HT1080 (cell line): ENCODE data around the gene CSNK2A1. TPM values are rescaled to one million over a fixed set of nuclear protein-coding genes. Genes with fewer than 3 reads are reported as not detected.
"Not testable (repeated sequence)": the region's sequence is repeated elsewhere in the genome, so short reads cannot be mapped to it uniquely, and the experiment has no call there.

ENCODE experiments used
- DNase-seq: peaks from one replicate; pipeline ENCODE4 v3.0.0-alpha.2; 2015; ENCODE audit warnings: low read depth
- total RNA-seq: library from RNA; depleted of rRNA; stranded (reverse); fragments of >200 nt; shearing (Covaris generic); gene quantifications from 2 replicates; pipeline ENCODE4 v1.2.3, GENCODE V29; 2014

Gene CSNK2A1
- total RNA-seq, 1 experiment from 2014 or later, result 187 TPM

DNA sequence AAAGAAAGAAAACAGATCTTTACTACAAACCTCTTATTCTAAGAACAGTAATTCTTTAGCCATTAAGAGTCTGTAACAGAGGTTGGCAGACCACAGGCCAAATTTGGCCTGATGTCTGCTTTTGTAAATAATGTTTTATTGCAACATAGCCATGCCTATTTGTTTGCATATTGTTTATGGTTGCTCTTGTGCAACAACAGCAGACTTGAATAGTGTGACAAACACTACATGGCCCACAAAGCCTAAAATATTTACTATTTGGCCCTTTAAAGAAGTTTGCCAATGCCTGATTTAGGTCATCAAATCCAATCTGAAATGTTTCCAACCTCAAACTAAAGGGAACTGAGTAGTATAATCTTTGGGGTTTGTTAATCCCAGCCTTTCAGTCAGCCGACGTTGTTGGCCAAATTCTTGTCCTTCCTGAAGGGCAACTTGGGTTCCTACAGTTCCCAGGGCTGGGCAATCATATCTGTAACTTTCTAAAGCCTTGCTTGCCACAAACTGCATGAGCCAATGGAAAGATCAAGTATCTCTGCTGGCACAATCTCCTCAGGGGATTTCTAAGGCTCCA, 47.4 kb downstream of the CSNK2A1 start:
- DNase-seq, result no peak

DNA sequence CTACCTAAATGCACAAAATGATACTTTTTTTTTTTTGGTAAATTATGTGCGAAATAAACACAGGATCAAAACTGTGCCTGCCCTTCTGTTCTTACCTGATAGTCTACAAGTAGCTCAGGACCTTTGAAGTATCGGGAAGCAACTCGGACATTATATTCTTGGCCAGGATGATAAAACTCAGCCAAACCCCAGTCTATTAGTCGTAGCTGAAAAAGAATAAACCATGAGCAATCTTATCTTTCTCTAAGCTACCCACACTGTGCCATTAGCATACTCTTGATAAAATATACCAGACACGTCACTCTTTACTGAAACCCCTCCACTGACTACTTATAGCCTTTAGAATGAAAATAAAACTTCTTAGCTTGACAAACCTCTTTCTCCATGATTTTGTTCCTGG, 51.4 kb downstream of the CSNK2A1 start:
- no peak for DNase-seq

DNA sequence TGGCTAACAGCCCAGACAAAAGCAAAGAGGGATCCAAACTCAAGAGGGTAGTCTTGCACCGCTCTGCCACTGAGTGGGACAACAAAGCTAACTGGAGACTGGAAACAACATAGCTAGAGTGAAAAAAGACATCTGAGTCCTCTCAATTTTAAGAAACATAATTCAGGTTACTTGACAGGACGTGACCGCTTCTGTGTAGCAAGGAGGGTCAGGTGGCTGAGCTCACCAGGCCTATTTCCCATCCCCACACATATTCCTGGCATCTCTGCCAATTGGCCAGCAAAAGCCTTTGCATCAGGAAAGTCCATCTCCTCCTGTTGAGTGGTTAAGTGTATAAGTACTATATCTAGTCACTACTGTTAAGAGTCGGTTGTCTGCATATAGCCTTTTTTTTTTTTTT, 55.9 kb downstream of the CSNK2A1 start:
- DNase-seq, result no peak

DNA sequence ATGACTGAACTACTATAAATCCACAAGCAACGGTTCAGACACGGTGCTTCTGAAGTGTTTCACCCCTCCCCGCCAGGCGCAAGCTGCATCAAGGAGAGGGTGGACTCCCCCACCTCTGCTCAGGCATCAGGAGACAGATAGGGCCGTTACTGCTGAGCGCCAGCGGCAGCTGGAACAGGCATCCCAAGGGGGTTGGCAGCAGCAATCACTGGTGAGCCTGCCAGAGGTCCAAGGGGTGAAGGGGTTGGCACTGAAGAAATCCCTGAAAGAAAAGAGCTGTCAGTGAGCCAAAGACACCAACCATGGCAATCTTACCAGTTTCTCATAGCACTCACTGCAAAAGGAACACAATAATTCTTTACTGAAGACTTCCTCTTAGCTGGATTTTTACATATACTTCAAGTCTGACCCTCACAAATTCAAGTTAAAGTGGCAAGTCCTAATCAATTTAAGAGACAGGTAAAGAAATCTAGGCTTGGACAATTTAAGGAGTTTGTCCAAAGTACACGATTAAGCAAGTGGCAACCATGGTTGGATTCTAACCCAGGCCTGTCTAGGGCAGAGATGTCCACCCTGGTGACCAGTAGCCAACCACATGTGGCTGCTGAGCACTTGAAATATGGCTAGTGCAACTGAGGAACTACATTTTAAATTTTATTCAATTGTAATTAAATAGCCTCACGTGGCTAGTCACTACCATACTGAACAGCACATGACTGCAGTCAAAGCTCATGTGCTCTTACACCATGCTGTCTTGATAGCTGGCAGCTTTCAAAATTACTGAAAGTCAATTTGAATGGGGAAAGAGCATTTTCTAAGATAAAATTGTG, 59.6 kb downstream of the CSNK2A1 start:
- no peak for DNase-seq

DNA sequence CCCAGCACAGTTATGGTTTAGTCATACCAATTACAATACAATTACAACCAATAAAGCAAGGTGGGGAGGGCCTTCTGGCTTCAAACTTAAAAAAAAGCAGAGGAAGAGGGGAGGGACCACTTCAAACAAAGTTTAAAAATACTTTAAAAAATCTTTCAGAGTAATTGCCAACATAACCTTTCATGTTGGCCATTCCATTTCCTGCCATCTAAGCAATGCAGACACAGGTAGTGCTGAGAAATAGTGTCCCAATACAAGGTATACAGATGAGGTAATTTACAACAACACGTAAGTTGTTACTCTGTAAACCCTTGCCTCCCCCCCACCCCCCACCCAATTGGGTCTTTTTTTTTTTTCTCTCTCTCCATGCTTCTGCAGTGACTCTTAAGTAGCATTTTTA, 62.4 kb downstream of the CSNK2A1 start:
- no peak for DNase-seq

DNA sequence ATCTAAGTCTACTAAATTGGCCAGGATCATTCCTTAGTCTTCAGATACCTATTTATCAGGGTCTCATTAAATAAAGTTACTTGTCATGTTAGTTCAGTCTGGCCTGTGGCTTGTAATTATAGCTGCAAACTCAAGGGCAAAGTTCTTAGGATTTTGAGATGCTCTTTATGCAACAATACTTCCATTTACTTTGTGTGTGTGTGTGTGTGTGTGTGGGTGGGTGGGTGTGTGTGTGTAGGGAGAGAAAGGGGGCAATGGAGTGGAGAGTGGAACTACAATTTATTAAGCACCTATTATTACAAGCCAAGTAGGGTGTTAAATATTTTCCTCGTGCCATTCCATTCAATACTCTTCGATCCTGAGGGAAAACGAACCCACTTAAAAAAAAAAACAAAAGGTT, 63.5 kb downstream of the CSNK2A1 start:
- no peak for DNase-seq

DNA sequence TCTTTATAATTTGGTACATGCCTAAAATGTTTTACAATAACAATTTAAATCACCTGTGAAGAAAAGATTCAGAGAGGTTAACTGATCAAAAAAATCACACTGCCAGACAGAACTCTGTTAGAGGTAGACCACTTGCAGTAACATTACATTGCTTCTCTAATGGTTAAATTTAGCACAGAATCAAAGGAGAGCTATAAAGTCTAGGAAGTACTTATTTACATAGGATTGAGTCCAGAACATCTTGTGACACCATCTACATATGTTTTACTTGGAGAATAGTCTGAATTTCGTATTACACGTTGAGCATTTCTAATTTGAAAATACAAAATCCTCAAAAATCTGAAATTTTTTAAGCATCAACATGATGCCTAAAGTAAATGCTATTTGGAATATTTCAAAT, 64.1 kb downstream of the CSNK2A1 start:
- no peak for DNase-seq

DNA sequence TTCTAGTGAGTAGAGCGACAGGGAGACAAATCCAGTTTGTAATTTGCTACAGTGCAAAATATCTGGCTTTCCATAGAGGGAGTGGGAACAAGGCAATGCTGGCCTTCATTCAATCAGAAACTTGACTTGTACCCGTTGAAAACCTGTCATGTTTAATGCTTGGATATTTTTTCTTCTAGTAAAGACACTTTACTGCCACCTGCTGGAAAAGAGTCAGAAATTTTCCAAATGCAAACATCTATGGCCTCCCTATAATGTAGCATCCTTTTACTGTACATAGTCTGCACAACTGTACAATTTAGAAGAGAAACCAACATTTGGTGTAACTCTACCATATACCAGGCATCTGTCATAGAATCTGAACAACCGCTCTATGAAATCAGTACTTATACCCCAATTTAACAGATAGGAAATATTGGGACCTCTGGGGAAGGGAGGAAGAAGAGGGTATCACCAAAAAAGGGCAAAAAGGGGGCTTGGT, 64.6 kb downstream of the CSNK2A1 start:
- DNase-seq, result peak; percentile 67

DNA sequence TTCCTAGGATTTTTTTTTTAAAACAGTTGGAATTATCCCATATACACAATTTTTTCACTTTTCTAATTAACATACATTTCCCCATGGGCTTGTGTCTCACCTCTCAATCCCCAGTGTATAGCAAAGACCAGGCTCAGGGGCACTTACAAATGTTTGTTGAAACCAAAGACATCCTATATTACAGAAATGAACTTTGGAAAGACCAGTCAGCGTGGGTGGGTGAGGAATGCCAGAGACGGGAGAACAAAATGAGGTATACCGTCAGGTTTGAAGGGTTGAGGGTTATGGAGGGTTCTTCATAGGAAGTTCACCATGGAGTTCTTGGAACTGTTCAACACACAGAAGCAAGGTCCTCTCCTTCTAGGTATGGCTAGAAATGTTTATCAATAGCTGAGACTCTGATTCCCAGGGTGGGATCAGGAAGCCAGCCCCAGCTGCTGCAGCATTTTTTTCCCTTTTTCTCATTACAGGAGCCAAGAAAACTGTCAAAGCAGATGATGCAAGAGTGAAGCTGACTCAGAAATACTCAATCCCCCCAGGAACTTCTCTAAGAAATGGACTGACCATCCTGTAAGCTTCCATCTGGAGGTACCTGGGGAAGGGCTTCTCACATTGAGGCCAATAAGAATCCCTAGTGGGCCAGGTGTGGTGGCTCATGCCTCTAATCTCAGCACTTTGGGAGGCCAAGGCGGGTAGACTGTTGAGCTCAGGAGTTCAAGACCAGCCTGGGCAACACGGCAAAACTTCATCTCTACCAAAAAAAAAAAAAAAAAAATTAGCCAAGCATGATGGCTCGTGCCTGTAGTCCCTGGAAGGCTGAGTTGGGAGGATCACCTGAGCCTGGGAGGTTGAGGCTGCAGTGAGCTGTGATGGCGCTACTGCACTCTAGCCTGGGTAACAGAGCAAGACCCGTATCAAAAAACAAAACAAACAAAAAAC, 65.3 kb downstream of the CSNK2A1 start:
- no peak for DNase-seq

DNA sequence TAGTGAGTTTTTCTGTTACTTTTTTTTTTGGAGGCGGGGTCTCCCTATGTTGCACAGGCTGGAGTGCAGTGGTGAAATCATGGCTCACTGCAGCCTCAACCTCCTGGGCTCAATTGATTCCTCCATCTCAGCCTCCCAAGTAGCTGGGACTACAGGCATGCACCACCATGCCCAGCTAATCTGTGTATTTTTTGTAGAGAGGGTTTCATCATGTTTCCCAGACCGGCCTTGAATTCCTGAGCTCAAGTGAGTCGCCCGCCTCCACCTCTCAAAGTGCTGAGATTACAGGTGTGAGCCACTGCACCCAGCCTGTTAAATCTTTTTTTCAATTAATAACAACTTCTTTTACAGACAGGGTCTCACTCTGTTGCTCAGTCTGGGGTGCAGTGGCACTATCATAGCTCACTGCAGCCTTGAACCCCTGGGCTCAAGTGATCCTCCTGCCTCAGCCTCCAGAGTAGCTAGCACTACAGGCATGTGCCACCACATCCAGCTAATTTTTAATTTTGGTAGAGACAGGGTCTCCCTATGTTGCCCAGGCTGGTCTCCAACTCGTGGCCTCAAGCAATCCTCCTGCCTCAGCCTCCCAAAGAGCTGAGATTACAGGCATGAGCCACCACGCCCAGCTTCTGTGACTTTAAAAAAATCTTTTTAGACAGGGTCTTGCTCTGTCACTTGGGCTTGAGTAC, 66.9 kb downstream of the CSNK2A1 start:
- not testable (repeated sequence) for DNase-seq

DNA sequence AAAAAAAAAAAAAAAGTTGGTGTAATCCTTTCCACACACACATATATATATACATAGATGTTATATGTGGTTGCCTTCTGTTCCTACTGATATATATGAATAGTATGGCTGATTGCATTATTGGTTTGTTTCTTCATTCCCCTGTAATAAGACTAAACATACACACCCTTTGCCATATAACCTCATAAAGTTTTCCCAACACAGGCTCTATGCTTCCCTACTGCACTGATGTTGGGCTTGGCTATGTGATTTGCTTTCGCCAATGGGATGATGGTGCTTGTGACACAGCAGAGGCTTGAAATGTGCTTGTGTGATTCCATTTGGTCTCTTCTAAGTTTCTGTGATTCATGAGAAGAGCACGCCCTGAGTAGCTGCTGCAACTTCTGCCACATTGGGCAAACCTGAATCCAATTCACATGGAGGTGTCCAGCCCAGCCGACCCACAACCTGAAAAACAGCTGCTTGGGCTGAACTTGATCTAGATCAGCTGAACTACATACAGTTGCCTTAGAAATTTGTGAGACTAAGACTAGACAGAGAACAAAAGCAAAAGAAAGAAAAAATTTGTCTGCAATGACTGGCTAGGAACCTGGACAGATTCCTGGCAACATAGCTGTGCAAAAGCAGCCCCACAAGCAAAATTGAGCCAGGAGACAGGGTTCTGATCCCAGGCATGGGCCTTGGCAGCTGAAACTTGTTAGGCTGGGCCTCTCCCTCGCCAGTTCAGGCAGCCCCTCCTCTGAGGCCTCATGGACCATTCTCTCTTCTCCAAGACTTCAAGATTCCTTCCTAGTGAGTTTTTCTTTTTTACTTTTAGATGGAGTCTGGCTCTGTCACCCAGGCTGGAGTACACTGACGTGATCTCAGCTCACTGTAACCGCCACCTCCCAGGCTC, 67.9 kb downstream of the CSNK2A1 start:
- no peak for DNase-seq

DNA sequence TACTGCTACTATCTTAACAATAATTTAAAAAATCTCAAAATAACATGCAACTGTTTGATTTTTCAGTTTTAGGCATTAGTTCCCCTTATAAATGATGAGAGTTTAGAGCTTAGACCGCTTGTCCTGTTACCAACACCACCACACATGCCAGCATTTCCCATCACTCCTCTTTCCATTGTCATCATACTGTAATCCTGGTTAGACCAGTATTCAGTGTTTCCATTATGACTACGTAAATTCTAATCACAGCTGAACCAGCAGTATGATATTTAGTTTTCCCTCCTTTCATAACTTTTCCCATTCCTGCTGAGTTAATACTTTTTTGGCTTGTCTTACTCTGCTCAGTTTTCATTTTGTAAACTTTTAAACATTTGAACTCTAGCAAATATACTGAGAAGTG, 69.0 kb downstream of the CSNK2A1 start:
- no peak for DNase-seq

DNA sequence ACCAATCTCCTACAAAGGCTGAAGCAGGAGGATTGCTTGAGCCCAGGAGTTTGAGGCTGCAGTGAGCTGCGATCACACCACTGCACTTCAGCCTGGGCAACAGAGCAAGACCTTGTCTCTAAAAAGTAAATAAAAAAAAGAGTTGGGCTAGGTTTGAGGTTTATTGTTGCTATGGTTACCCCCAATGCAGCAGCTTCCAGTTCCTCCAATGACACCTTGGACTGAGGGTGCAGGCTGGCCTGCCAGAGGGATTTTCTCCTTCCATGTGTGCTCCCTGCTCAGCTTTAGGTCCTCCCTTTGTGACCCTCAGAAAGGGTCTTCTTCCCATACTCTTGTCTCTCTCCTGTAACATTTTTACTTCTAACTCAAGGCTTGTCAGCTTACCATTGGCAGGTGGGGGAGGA, 70.7 kb downstream of the CSNK2A1 start:
- no peak for DNase-seq

DNA sequence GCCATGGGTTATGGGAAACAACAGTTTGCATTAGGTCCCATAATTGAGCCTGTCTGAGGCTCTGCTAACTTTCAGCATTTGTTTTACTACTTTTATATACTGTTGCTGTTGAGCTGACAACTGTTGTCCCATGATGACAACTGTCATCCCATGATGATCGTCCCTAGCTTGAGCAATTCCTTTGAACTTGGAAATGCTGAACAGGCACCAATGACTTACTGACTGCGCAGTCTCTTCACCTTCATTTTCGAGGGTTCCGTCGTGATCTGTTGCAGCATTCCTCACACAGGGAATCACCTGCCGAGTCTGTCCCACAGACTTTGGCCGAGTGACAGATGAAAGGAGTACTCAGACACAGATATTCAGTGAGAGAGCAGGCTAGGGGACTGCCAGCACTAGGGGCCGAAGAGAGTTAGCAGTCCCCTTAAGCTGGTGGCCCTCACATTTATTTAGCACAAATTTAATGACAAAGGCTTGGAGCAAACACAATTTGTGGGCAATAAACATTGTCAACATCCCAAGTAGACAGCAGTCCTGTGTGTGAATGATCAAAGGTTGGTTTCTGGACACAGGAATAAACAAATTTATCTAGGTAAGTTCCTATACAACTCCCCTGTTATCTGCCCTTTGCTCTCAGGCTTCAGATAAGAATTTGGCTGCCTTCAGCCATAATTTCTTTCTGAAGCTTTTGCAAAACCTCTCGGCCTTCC, 71.3 kb downstream of the CSNK2A1 start:
- no peak for DNase-seq

DNA sequence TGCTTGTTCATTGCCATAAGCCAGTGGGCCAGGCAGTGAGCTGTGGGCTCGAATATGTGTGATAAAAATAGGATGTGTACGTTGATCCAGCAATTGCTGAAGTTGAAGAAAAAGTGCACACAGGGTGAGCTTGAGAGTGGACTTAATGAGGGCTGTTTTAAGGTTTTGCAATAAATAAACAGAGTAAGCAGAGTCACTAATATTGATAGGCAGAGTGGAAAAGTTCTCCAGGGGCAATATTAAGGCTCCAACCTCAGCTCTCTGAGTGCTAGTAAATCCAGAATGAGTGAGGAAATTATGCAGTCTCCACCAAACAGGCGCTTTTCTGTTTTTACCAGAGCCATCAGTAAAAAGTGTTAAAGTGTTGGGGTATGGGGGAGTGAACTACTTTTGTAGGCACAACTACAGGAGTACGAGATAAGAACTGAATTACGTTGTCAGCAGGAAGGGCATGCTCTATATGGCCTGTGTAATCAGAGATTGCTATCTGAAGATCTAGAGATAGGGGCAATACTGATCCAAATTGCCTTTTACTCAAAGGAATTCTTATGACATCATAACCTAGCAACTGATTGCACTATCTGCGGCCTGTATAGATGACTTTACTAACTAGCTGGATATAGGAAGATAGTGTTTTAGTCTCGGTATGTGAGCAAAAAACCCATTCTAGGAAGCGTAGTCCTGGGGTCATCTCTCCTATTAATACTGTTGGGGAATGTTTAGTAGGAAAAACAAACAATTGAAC, 73.7 kb downstream of the CSNK2A1 start:
- no peak for DNase-seq

DNA sequence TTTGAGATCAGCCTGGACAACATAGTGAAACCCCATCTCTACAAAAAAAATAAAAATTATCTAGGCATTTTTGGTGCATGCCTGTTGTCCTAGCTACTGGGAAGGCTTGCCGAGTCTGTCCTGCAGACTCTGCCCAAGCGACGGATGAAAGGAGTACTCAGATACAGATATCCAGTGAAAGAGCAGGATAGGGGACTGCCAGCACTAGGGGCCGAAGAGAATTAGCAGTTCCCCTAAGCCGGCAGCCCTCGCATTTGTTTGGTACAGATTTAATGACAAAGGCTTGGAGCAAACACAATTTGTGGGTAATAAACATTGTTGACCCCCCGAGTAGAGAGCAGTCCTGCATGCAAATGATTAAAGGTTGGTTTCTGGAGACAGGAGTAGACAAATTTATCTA, 75.8 kb downstream of the CSNK2A1 start:
- no peak for DNase-seq

DNA sequence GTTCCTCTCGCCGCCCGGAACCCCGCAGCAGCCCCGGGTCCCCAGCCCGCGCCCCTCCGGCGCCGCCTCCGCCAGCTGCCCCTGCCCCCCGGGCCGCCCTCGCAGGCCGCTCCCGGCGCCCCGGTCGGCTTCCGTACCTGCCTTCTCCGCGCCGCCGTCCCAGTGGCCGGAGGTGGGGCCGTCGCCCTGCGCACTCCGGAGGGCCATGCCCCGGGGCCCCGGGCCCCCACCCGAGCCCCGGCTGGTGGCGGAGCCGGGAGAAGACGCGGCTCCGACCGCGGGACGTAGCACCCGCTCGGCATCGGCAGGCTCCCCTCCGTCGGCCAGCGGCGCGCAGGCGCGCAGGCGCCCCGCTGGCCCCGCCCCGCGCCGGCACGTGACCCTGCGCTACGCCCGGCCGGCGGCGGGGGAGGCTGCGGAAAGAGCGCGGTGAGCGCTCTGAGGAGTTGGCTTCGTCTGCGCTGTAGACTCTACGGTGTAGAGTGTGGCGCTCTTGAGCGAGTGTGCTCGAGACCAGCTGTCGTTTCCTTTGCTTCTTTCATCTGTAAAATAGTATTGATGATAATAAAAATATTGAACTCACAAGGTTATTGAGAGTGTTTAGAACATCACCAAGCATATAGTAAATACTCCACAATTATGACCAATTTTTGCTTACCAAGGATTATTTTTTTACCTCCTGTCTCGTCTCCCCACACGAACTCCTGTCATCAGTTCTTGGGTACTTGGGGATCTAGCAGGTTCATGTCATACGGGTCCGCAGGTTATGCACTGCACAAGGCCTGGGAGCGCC, 81.2 kb downstream of the CSNK2A1 start, which contains the start of gene TBC1D20:
Gene TBC1D20, minus strand, starts transcription at position 335 of the 793 bp plus-strand sequence. Its CDS starts 128 bp downstream, at position 207.
- DNase-seq, result peak; percentile 75
